ENCODE measurements around the gene TSR1. TPM values are rescaled to one million over a fixed set of nuclear protein-coding genes. Genes with fewer than 3 reads are reported as not detected.

Gene TSR1
- polyA plus RNA-seq, 1 of the 3 experiments (the other 2 are of a cell fraction), result 26.7 TPM

- Histone ChIP-seq H3K4me3 (ENCODE audit: low read depth in 2 of 2, low read length in 1 of 2) (no peak overlapping the region), H3K4me2 (no peak overlapping the region), H3K9me3 (no peaks in the 10 kb centered on the region), H2AFZ (ENCODE audit: low read depth) (no peak overlapping the region), H4K20me1 (ENCODE audit: insufficient read depth) (no peaks in the 10 kb centered on the region), H3K9me2 (no peaks in the 10 kb centered on the region), H3F3A (replicated peaks; ENCODE audit: insufficient read depth) (no peaks in the 10 kb centered on the region), H3K27me3 (ENCODE audit: insufficient read depth) (no peaks in the 10 kb centered on the region), H3K27ac (ENCODE audit: low read depth in 2 of 2, low read length in 1 of 2) (no peak overlapping the region), H3K79me2 (ENCODE audit: insufficient read depth) (no peaks in the 10 kb centered on the region), H3K36me3 (replicated peaks in 1 of 2; ENCODE audit: control insufficient read depth in 1 of 2, insufficient read depth in 2 of 2, low read length in 1 of 2) (peaks cover 3 to 61% of the 10 kb centered on the region in 2 experiments), H3K4me1 (ENCODE audit: control insufficient read depth in 1 of 2, insufficient read depth in 2 of 2, low read depth in 1 of 2, low read length in 1 of 2) (peaks cover 0 to 32% of the 10 kb centered on the region in 2 experiments; a peak in 1 of 4 replicates), H3K9ac (no peak overlapping the region)
- TF ChIP-seq GATA2 (CRISPR knock-in tag; IDR thresholded peaks at IDR 0.05), result no peak
- TF ChIP-seq ELF1 (IDR thresholded peaks at IDR 0.05), result no peak
- TF ChIP-seq TEAD4 (IDR thresholded peaks at IDR 0.05; ENCODE audit: borderline replicate concordance, insufficient read depth), result no peak
- no peak for TF ChIP-seq EZH2phosphoT487 (IDR thresholded peaks at IDR 0.05; ENCODE audit: borderline replicate concordance, low read depth)
- no peak for TF ChIP-seq RAD21 (IDR thresholded peaks at IDR 0.05; ENCODE audit: low read length)
- TF ChIP-seq FOSL2 (IDR thresholded peaks at IDR 0.05; ENCODE audit: borderline replicate concordance, low read depth), result no peak
- TF ChIP-seq, protein P1, sequence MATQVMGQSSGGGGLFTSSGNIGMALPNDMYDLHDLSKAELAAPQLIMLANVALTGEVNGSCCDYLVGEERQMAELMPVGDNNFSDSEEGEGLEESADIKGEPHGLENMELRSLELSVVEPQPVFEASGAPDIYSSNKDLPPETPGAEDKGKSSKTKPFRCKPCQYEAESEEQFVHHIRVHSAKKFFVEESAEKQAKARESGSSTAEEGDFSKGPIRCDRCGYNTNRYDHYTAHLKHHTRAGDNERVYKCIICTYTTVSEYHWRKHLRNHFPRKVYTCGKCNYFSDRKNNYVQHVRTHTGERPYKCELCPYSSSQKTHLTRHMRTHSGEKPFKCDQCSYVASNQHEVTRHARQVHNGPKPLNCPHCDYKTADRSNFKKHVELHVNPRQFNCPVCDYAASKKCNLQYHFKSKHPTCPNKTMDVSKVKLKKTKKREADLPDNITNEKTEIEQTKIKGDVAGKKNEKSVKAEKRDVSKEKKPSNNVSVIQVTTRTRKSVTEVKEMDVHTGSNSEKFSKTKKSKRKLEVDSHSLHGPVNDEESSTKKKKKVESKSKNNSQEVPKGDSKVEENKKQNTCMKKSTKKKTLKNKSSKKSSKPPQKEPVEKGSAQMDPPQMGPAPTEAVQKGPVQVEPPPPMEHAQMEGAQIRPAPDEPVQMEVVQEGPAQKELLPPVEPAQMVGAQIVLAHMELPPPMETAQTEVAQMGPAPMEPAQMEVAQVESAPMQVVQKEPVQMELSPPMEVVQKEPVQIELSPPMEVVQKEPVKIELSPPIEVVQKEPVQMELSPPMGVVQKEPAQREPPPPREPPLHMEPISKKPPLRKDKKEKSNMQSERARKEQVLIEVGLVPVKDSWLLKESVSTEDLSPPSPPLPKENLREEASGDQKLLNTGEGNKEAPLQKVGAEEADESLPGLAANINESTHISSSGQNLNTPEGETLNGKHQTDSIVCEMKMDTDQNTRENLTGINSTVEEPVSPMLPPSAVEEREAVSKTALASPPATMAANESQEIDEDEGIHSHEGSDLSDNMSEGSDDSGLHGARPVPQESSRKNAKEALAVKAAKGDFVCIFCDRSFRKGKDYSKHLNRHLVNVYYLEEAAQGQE (IDR thresholded peaks at IDR 0.05; ENCODE audit: low read depth, low read length), result no peak
- TF ChIP-seq TCF12 (IDR thresholded peaks at IDR 0.05), result no peak
- no peak for TF ChIP-seq PBX3 (IDR thresholded peaks at IDR 0.05)
- DNase-seq, result no peak
- ChIA-PET CTCF (interaction anchor here (0.7 to 26.4 kb wide), 2 partner anchors 8 to 31 kb away, joined by 3 to 654 read pairs; partner anchors contain the start of gene MNT), POLR2A (no interaction called here)
- WGBS (ENCODE audit: low lambda C conversion rate), result 92% methylated on average over 10 of the region's 10 CpGs
Measured at GRCh38 chr17:2377659-2378058, 41.4 kb upstream of the TSR1 start.

GRCh38 chr17:2376107-2376506, 39.9 kb upstream of the TSR1 start:
- Histone ChIP-seq H2AFZ (ENCODE audit: low read depth) (no peak overlapping the region), H3K4me3 (ENCODE audit: low read depth in 2 of 2, low read length in 1 of 2) (no peak overlapping the region), H3K27ac (ENCODE audit: low read depth in 2 of 2, low read length in 1 of 2) (no peak overlapping the region), H3K27me3 (ENCODE audit: insufficient read depth) (no peaks in the 10 kb centered on the region), H3F3A (replicated peaks; ENCODE audit: insufficient read depth) (no peaks in the 10 kb centered on the region), H3K9me2 (no peaks in the 10 kb centered on the region), H3K4me1 (ENCODE audit: control insufficient read depth in 1 of 2, insufficient read depth in 2 of 2, low read depth in 1 of 2, low read length in 1 of 2) (peaks cover 0 to 23% of the 10 kb centered on the region in 2 experiments; a peak in 1 of 4 replicates), H4K20me1 (ENCODE audit: insufficient read depth) (no peaks in the 10 kb centered on the region), H3K9me3 (no peaks in the 10 kb centered on the region), H3K9ac (no peak overlapping the region), H3K36me3 (replicated peaks in 1 of 2; ENCODE audit: control insufficient read depth in 1 of 2, insufficient read depth in 2 of 2, low read length in 1 of 2) (peaks cover 3 to 72% of the 10 kb centered on the region in 2 experiments), H3K4me2 (no peak overlapping the region), H3K79me2 (ENCODE audit: insufficient read depth) (no peaks in the 10 kb centered on the region)
- 89% methylated on average over 7 of the region's 14 CpGs for WGBS (ENCODE audit: low lambda C conversion rate)
- TF ChIP-seq, protein P2, sequence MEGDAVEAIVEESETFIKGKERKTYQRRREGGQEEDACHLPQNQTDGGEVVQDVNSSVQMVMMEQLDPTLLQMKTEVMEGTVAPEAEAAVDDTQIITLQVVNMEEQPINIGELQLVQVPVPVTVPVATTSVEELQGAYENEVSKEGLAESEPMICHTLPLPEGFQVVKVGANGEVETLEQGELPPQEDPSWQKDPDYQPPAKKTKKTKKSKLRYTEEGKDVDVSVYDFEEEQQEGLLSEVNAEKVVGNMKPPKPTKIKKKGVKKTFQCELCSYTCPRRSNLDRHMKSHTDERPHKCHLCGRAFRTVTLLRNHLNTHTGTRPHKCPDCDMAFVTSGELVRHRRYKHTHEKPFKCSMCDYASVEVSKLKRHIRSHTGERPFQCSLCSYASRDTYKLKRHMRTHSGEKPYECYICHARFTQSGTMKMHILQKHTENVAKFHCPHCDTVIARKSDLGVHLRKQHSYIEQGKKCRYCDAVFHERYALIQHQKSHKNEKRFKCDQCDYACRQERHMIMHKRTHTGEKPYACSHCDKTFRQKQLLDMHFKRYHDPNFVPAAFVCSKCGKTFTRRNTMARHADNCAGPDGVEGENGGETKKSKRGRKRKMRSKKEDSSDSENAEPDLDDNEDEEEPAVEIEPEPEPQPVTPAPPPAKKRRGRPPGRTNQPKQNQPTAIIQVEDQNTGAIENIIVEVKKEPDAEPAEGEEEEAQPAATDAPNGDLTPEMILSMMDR (IDR thresholded peaks at IDR 0.05), result no peak
- TF ChIP-seq YY1 (IDR thresholded peaks at IDR 0.05; ENCODE audit: low read depth), result no peak
- no peak for TF ChIP-seq EZH2phosphoT487 (IDR thresholded peaks at IDR 0.05; ENCODE audit: borderline replicate concordance, low read depth)
- TF ChIP-seq, protein P3, sequence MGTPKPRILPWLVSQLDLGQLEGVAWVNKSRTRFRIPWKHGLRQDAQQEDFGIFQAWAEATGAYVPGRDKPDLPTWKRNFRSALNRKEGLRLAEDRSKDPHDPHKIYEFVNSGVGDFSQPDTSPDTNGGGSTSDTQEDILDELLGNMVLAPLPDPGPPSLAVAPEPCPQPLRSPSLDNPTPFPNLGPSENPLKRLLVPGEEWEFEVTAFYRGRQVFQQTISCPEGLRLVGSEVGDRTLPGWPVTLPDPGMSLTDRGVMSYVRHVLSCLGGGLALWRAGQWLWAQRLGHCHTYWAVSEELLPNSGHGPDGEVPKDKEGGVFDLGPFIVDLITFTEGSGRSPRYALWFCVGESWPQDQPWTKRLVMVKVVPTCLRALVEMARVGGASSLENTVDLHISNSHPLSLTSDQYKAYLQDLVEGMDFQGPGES (IDR thresholded peaks at IDR 0.05; ENCODE audit: low read depth, low read length), result no peak
- no peak for TF ChIP-seq TCF12 (IDR thresholded peaks at IDR 0.05)
- TF ChIP-seq TAF1 (IDR thresholded peaks at IDR 0.05; ENCODE audit: borderline replicate concordance, low read depth, low read length), result no peak
- no peak for TF ChIP-seq NRF1 (IDR thresholded peaks at IDR 0.05; ENCODE audit: low read depth, low read length)
- ChIA-PET CTCF (interaction anchor here (1.0 to 26.4 kb wide), 3 partner anchors 8 to 33 kb away, joined by 4 to 654 read pairs (median 4); partner anchors contain the start of gene MNT), POLR2A (interaction anchor here (1.0 kb wide), 1 partner anchor 40 kb away, joined by 3 read pairs; the partner anchor contains the start of gene TSR1)
- peak; percentile 28 for DNase-seq

Data from SK-N-SH (cell line).